Eye (tissue), 1 donor: ENCODE results near the gene GCK.

ENCODE experiments used
- DNase-seq: peaks from one replicate; pipeline ENCODE4 v3.0.0-alpha.2; 2015

The GCK gene

GRCh38 chr7:44222074-44222473 is 32.8 kb upstream of the GCK start:
- no peak for DNase-seq

- DNase-seq: no peak
Observed at GRCh38 chr7:44221231-44221791, 32.1 kb upstream of the GCK start.

GRCh38 chr7:44220358-44221112 is 31.3 kb upstream of the GCK start:
- DNase-seq: no peak

DNA sequence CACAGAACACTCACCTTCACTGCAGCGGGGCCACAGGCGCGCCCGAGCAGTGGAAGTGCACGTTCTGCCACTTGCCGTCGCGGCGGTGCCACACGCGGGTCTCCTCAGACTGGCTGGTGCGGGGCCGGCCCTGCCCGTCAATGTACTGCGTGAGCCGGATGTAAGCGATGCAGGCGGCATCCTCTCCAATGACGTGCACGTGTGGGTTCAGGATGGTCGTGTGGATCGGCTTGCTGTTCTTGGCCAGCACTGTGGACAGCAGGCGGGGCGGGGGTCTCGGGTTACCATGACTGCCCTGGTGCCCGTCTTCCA is 30.8 kb upstream of the GCK start:
- no peak for DNase-seq

GRCh38 chr7:44219371-44220045 is 30.3 kb upstream of the GCK start:
- no peak for DNase-seq

- peak; percentile 67 for DNase-seq
Observed at GRCh38 chr7:44218418-44219201, 29.4 kb upstream of the GCK start.

DNA sequence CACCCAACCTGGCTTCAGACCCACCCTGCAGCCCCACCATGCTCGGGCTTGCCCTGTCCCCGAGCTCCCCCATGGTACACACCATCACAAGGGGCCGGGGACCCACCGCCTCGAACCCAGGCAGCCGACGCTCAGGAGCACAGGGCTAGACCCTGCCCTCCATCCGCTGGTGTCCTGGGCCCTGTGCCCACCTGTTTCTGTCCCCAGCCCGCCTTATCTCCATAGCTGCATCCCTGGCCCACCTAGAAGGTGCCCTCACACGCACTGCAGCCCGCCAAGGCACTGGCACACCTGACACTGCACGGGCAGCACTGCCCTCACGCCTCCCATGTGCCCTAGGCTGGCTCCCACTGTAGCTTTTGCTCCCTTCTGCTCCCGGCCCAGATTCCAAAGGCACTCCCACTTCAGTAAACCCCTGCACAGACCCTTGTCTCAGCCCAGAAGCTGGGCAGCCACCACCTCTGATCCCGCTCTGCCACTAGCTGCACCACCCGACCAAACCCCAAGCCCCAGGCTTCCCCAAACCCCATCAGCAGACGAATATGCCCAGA is 28.7 kb upstream of the GCK start:
- no peak for DNase-seq

- DNase-seq: no peak
Observed at GRCh38 chr7:44217223-44217714, 28.0 kb upstream of the GCK start.

DNA sequence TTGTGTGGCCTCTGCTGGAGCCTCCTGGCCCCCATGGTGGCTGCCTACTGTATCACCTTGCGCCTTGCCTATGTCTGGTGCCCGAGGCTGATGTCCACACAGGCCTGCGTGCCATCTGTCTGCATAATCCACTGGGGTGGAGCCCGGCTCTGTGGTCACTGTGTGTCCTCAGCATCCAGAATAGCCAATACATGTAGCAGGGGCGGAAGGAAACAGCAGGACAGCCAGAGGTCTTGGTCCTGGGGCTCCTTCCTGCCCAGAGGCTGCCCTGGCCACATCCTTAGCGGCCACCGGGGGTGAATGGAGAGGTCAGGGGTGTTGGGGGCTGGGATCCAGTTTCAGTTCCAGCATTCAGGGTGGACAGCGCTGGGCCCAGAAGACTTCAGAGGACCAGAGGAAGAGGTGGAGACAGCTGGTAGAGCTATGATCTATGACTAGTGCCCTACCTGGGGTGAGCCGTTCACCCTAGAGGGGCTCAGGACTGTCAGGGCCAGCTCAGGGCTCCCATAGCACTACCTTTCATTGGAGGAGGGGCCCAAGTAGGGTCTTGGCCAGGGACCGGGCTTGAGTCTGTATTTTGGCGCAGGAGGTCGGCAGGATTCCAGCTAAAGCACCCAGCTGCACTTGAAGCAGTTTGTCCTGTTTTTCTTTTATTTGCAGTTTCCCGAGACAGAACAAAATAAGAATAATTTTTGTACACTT is 27.4 kb upstream of the GCK start:
- no peak for DNase-seq

DNA sequence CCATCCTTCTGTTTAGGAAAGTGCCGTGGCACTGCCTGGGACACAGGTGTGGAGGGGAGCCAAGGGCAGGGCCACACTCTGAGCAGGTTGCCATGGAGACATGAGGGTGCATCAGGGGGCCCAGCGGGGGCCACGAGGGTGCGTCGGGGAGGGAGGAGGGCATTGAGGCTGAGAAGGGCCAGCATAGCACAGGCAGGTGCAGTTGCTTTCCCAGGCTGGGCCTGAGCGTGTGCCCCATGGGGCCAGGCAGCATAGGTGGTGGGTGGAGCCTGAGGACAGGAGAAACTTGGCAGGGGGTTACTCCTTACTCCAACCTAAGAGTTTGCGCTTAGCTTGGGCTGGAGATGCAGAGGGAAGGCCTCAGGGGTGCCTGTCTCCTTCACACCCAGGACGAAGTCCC is 26.8 kb upstream of the GCK start:
- no peak for DNase-seq

- DNase-seq: no peak
Observed at GRCh38 chr7:44215531-44215930, 26.3 kb upstream of the GCK start.

DNA sequence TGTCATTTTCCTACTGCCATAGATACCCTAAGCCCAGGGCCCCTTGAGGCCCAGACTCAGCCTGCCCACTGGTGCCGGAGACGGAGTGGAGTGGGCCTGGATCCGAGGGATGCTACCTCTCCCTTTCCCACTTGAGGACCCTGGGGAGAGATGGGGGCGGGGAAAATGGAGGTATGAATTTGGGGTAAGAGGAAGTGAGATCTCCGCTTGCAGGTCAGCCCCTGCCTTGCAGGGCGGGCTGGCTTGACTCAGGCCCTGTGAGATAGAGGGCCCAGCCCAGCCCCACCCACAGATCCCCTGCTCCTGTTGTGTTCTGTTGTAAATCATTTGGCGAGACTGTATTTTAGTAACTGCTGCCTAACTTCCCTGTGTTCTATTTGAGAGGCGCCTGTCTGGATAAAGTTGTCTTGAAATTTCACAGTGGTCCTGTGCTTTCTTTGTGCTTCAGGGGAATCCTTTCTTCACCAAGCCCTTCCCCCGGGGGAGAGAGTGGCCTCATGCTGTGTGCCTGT is 24.7 kb upstream of the GCK start:
- no peak for DNase-seq

DNA sequence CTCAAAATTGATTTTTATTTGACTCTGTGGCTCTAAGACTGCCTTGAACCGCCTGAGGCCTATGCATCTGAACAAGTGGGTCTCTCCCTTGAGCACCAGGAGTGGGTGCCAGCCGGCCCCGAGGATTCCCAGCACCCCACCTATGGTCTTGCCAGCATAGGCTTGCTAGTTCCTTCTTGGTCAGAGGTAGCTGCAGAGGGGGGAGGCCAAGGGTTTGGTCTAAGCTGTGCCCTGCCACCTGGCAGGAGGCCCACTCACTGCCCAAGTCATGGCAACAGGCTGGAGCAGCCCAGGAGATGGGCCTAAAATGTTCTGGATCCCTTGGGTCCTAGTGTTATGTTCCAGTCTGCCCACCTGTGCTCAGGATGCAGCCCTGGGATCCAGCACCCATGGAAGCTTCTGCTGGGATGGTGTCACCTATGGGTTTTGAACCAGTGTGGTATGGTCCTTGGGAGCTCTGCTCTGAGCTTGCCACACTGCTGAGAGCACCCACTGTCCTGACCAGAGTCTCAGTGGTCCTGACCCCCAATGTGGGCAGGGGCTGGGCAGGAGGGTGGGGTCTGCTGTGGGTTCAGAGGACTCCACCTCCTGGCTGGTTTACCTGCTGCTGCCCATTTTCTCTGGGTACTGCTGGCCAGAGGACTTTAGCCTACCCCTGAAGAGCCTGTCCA is 24.1 kb upstream of the GCK start:
- no peak for DNase-seq

DNA sequence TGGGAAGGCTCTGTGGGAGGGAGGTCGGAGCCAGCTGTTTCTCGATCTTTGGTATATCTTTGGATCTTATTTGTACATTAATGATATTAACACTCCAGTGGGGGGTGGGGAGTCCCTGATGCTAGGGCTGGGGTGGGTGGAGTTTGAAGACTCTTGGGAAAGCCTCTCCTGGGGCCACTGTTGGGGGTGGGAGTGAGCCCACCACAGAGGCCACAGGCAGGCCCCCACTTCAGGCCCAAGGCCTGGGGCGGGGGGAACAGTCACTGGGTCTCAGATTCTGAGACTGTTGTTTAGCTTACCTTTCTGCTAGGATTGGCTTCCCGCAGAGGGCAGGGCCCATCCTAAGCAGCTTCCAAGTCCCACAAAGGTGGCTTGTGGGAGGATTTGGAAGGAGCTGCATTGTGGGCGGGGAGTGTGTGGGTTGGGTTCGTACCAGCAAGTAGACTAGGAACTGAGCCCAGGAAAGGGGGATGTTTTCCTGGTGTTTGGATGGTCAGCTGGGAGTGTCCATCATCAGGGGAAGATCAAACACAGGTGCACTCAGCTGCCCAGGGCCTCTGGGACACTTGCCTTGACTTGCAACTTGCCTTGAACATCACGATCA is 23.4 kb upstream of the GCK start:
- DNase-seq: no peak

DNA sequence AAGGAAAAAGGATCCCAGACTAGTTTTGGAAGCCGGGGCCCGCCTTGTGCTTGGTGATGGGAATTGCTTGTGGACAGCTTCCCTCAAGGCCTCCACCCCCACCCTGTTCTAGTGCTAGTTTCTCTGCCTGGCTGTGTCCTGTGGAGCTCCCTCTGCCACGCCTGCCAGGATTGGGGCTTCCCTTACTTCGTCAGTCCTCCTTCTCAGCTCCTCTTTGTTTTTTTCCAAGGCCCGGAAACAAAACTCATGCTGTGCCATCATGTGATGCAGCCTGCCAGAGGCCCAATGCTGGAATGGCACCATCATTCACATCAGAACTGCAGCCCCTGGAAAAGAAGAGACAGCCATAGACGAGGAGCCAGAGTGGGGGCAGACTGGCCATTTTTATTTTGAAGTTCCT is 22.8 kb upstream of the GCK start:
- no peak for DNase-seq

- DNase-seq: no peak
Observed at GRCh38 chr7:44211126-44211675, 22.0 kb upstream of the GCK start.

- no peak for DNase-seq
Observed at GRCh38 chr7:44210107-44210506, 20.9 kb upstream of the GCK start.

GRCh38 chr7:44208085-44208484 is 18.8 kb upstream of the GCK start:
- DNase-seq: no peak

GRCh38 chr7:44206008-44206407 is 16.8 kb upstream of the GCK start:
- DNase-seq: no peak

DNA sequence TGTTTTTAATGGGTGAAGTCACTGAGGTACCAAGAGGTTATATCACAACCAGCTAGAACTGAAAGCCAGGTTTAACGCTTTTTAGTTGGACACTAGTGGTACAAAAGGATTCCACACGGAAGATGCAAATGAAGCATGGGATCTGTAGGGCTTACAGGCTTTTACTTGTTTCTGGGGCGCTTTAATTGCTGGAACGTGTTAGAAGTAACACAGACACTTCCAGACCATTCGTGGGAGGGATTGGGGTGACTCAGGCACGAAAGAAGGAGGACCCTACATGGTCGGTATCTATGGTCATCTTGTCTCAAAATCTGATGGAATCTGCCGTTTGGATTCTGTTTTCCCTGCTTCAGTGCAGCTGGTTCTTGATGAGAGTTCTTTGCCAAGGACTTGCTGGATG is 12.6 kb upstream of the GCK start:
- no peak for DNase-seq
